NCI-H187 (cell line): ENCODE data around the gene UNG.
"Not testable (repeated sequence)": the region's sequence is repeated elsewhere in the genome, so short reads cannot be mapped to it uniquely, and the experiment has no call there.

Source experiments
- DNase-seq, 2 experiments: peaks; one replicate each; lab custom pipeline; 2025; lab: John Stamatoyannopoulos, UW

Gene UNG

DNA sequence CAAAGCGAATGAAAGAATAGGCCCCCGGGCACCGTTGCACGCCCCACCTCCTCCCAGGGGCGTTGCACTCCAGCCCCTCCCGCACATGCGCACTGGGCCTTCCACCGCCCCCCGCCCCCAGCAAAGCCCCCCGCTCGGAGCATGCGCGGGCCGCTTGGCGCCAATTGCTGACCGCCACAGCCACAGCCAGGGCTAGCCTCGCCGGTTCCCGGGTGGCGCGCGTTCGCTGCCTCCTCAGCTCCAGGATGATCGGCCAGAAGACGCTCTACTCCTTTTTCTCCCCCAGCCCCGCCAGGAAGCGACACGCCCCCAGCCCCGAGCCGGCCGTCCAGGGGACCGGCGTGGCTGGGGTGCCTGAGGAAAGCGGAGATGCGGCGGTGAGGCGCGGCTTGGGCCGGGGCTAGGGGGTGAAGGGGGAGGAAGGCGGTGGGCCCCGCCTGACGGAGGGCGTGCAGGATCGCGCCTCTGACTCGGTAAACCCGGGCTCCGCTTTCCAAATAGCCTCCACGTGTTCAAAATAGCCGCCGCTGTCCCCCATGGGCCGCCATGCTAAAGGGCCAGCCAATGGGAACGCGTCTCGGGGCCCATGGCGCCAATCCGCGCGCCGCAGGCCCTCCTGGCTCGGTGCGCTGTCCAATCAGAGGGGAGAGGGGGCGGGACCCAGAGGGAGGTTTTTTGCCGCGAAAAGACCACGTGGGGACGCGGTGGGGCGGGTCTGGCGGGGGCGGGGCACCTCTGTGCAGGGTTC is at the start of gene UNG:
TSS of gene UNG (plus strand) at position 163 of the 748 bp plus-strand sequence. CDS start at position 246, 83 bp downstream.
- peak; percentile 94 to 99 for DNase-seq

DNA sequence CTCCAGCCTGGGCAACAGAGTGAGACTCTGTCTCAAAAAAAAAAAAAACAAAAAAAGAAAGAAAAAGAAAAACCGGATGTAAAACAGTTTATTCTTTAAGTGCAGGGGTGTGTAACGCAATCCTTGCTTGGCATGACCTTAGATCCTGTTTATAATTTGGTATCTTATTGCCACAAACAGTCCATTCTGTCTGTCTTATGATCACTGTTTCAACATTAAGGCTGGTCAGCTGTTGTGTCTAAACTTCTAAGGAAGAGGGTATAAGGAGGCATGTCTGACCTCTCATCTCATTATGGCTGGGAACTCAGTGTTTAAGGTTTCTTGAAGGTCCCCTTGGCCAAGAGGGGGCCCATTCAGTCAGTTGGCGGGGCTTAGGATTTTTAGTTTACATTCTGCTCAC is 48.7 kb upstream of the UNG start:
- not testable (repeated sequence) for DNase-seq

DNA sequence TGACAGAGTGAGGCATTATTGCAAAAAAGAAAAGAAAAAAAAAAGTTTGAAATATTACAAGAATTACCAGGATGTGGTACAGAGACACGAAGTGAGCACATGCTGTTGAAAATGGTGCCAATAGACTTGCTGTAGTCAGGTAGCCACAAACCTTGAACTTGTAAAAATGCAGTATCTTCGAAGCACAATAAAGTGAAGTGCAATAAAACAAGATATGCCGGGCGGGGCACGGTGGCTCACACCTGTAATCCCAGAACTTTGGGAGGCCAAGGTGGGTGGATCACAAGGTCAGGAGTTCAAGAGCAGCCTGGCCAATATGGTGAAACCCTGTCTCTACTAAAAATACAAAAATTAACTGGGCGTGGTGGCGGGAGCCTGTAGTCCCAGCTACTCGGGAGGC is 47.6 kb upstream of the UNG start:
- not testable (repeated sequence) for DNase-seq

DNA sequence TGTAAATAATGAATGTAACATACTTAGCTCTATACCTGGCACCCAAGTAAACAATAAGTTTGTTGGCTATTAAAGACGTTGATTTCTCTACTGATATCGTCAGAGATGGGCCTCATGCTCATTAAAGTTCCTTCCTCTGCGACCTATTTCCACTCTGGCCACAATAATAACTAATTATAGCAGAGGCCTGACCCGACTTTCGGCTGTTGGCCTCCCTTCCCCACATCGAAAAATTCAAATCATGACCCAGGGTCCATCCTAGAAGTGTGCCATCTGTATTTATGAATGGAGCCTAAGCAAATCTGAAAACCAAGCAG is 45.3 kb upstream of the UNG start:
- no peak for DNase-seq

DNA sequence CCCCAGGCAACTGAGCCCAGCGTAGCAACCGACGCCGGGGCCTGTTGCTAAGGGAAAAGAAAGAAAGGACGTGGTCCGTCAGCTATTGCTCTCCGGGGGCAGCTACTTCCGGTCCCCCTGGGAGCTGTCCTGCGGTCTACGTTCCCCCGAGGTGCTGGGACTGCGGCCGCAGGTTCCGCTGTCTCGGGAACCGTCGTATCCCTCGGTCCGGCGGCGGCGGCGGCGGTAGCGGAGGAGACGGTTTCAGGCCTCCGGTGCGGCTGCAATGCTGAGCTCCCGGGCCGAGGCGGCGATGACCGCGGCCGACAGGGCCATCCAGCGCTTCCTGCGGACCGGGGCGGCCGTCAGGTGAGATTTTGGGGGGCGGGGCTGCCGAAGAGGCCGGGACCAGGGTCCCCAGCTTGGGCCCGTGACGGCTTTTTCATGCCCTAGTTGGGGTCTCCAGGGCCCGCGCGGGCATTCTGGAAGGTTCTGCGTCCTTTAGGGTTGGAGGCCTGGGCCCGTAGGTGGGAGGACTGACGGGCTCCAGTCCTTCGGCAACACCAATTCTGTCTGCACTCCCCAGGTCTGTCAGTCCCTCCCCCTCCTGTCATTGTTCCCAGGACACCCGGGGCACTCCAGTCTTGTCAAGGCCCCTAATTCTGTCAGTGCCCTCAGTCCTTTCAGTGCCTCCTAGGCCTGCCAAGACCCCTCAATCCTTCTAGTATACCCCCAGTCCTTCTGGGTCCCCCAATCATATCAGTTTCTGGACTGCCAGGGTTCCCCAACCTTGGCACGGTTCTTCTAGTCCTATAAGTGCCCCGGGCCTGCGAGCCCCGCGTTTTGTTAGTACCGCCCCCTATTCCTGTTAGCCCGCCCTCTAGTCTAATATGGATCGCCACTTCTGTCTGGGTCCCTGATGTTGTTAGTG is 44.7 kb upstream of the UNG start, which contains the start of gene USP30:
TSS of gene USP30 (plus strand) at position 163 of the 910 bp plus-strand sequence. CDS start at position 266, 103 bp downstream.
- DNase-seq, result peak; percentile 78 to 82

DNA sequence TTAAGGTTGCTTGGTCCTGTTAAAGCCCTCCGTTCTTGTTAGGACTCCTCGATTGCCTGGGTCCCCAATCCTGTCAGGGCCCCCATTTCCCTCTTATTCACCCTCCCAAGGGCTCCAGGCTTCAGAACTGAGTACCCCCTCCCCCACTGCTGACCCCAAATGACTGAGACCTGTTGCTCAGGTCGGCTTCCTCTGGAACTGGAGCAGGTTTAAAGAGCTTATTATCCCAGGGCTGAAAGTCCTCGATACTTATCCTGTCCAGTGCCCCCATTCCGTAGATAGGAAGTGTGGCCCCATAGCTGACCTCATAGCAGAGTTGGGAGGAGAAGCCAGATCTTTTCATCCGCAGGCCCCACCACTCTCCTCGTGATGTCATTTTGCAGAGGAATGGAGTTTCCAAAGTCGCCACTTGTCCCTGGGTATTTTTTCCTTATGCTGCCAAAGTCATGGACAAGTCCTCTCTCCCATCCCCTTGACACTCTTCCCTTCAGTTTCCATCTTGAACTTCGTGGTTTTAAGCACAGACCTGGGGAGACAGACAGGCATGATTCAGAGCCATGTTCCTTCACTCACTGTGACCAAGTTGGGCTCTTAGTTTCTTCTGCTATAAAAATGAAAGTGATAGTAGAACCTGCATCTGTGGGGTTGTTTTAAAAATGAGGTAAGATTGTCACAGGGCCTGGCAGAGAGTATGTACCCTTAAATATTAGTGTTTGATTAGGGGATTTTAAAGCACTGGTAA is 43.8 kb upstream of the UNG start:
- no peak for DNase-seq

DNA sequence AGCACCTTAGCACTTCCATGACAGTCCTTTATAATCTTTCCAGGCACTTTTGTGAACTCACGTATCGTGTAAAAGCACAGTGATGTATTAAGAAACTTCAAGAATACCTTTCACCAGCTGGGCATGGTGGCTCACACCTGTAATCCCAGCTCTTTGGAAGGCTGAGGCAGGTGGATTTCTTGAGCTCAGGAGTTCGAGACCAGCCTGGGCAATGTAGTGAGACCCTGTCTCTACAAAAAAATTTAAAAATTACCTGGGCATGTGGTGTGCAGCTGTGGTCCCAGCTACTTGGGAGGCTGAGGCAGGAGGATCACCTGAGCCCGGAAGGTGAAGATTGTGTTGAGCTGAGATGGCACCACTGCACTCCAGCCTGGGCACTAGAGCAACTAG is 43.3 kb upstream of the UNG start:
- not testable (repeated sequence) for DNase-seq

DNA sequence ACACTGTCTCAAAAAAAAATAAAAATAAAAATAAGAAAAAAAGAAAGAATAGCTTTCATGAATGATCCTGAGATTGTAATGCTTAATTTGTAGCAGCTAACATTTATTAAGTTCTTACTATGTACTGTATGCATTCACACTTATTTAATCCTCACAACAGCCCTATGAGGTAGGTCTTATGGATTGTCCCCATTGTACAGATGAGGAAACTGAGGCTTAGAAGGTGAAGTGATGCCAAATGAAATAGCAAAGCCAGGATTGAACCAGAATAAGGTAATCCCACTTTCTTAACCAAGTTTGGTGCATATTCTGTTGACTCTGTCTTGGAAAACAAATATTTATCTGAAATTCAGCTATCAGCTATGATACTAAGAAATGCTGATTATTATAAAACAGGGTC is 42.9 kb upstream of the UNG start:
- no peak for DNase-seq

DNA sequence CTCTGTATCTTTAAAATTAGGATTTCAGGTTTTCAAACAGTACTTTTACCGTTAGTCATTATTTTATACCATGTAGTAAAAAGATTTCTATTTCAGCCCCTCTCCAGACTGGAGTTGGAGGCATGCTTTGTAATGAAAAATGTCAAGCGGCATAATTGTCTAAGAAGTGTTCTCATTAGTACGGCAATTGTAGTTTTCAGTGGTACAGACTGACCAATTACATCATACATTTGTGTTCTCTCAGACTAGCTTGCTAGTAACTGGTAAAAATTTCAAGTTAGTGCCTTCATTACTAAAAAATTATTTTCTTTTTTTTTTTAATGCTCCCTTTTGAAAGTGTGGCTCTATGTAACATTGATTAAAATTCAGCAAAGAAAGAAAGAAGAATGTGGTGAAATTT is 40.5 kb upstream of the UNG start:
- no peak for DNase-seq

DNA sequence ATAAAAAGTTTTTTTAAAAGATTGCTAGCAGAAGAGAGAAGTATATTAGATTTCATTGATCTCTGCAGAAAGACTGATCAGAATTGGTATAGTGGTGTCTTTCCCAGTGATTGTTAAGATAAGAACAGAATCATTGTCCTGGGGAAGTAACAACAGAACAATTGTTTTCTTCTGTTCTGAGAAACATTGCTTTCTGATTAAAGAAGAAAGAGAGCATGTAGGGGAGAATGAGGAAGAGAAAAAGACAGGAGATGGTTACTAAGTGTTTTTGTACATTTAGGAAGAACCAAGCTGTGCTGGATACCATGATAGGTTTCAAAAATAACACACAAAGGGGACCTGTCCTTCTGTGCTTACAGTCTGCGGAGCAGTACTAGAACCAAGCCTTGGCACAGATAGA is 40.0 kb upstream of the UNG start:
- no peak for DNase-seq

- no peak for DNase-seq
These were observed 38.6 kb upstream of the UNG start for GRCh38 chr12:109058773-109059172.

- DNase-seq, result no peak
These were observed 33.3 kb upstream of the UNG start for GRCh38 chr12:109064143-109064542.

DNA sequence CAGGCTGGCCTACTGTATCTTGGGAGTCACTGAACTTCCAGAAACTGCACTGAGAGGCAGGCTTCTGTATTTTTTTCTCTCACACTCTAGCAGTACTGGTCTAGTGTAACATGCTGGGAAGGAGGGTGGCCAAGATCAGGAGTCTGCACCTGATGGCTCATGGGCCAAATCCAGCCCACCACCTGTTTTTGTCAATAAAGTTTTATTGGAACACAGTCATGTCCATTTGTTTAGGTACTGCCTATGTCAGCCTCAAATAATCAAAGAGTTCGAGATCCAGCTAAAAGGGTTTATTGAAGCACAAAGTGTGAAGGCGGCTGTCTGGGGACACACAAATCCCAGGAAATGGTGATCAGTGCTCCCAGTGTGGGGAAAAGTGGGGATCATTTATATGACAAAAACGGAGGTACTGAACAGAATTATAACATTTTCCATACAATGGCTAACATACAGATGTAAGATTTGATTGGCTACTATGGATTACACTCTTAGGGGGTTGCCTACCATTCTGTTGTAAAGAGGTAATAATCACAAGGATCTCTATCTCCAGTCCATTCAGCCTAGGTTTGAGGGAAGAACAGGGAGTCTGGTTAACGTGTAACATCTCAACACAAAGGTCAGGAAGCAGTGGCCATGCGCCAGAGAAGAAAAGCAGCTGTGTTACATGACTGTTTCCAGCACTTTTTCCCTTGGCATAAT is 32.1 kb upstream of the UNG start:
- no peak for DNase-seq

- DNase-seq, result no peak
These were observed 31.6 kb upstream of the UNG start for GRCh38 chr12:109065853-109066193.

DNA sequence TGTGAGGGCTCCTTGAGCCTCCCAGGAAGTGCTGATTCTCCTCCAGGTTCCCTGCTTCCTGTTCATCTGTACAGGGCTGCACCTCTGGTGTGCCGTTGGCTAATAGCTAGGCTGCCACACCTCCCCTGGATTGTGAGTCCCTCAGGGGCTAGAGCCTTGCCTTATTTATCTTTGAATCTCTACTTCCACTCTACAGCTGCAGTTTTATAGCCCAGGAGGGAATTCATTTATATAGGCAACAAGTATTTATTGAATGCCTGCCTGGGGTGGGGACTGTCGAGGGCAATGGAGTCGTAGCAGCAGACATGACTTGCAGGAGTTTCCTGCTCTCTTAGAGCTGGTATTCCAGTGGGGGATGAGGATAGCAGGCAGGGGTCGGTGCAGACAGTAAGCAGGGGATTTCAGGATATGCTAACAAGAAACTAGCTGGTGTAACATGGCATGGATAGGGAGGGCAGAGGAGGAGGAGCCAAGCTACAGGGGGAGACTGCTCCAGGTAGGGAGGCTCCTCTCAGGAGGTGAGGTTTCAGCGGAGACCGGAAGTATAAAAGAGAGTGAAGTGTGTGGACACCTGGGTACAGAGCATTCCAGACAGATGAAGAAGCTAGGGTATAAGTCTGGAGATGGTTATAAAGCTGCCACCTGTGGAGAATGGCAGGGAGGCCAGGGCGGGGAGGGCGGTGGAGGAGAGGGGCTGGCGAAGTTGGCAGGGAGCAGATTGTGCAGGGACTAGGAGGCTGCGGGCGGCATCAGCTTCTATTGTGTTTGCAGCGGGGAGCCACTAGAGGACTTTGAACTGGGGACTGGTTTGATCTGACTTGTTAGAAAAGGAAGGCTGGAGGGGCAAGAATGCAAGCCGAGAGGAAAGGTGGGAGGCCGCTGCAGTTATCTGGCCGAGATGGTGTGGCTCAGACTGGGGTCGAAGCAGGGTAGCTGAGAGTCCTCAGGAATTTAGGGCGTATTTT is 27.8 kb upstream of the UNG start:
- DNase-seq, result no peak

GRCh38 chr12:109074866-109075265 is 22.5 kb upstream of the UNG start:
- no peak for DNase-seq

GRCh38 chr12:109082751-109083150 is 14.6 kb upstream of the UNG start:
- no peak for DNase-seq

- no peak for DNase-seq
These were observed 13.0 kb upstream of the UNG start for GRCh38 chr12:109084425-109084824.

GRCh38 chr12:109085590-109085989 is 11.8 kb upstream of the UNG start:
- DNase-seq, result no peak

GRCh38 chr12:109087250-109087649 is 10.1 kb upstream of the UNG start:
- DNase-seq, result no peak

DNA sequence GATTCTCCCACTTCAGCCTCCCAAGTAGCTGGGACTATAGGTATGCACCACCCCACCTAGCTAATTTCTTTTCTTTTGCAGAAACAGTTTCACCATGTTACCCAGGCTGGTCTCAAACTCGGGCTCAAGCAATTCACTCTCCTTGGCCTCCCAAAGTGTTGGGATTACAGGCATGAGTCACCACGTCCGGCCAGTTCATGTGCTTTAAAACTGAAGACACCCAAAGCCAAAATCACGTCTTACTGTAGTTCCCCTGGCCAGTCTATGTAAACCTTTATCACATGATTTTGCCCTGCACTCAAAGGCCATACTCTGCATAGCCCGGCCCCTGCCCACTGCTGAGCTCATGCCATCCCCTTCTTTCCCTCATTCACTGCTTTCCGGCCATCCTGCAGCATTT is 8.6 kb upstream of the UNG start:
- DNase-seq, result no peak
